T47D (cell line): ENCODE results near the gene TAF5.

Source experiments
- DNase-seq, 2 experiments: peaks; one replicate each; pipeline versions ENCODE4 v3.0.0 to v3.0.0-alpha.2; 2011 to 2012; ENCODE audit warnings: low read depth in 1 of 2, low spot score in 1 of 2
- JUND ChIP-seq: IDR thresholded peaks from 2 replicates; pipeline ENCODE4 v1.6.1; 2012; ENCODE audit warnings: low read depth
- in situ Hi-C: cut with HindIII; loops from 2 replicates; pipeline ENCODE4 v1.10.0; 2016; ENCODE audit warnings: low sequenced_read_pairs, low pct_unique_long_range_greater_than_20kb

Gene TAF5

DNA sequence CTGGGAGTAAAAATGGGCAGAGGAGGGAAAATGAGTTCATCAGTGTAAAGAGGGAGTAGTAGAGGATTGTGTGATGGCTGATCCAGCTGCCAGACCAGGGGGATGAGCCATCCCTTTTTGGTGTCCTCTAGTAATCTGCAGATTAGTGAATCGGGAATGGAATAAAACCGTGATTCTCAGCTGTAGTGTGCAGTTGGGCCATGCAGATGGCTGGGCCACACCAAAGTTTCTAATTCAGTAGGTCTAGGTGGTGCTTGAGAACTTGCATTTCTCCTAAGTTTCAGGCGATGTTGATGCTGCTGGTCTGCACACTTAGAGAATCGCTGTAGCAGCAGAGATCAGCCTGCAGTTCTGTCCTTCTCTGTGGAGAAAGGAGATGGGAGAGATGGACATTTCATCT, 51.3 kb downstream of the TAF5 start:
- TF ChIP-seq JUND, result no peak
- in situ Hi-C loops, result no loop called here
- no peak for DNase-seq

DNA sequence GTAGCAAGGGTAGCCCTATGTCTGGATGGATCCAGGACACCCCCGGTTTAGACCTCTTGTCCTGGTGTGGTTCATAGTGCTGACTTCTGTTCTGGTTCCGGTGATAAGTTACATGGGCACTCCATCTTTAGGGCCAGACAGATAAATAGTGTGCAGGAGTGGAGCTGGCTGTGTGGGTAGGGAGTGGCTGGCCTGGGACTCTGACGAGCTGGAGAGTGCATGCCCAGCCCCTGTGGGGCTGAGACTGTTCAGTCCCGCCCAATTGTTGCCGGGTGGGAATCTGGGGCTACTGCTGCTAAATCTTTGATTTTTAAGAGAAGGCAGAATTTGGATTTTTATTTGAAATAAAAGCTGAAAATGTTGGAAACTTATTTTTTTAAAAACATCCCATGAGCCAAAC, 56.0 kb downstream of the TAF5 start:
- TF ChIP-seq JUND, result no peak
- DNase-seq, result no peak
- in situ Hi-C loops, result no loop called here

DNA sequence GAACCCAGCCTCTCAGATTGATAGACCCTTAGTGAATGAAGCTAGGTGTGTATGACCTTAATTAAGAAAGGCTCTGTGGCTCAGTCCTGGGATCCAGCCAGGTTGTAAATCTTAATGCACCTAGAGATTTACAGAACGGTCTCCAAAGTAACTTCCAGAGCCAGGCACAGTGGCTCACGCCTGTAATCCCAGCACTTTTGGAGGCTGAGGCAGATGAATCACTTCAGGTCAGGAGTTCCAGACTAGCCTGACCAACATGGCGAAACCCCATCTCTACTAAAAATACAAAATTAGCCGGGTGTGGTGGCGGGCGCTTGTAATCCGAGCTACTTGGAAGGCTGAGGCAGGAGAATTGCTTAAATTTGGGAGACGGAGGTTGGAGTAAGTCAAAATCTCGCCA, 60.1 kb downstream of the TAF5 start:
- no peak for DNase-seq
- in situ Hi-C loops, result no loop called here
- no peak for TF ChIP-seq JUND

DNA sequence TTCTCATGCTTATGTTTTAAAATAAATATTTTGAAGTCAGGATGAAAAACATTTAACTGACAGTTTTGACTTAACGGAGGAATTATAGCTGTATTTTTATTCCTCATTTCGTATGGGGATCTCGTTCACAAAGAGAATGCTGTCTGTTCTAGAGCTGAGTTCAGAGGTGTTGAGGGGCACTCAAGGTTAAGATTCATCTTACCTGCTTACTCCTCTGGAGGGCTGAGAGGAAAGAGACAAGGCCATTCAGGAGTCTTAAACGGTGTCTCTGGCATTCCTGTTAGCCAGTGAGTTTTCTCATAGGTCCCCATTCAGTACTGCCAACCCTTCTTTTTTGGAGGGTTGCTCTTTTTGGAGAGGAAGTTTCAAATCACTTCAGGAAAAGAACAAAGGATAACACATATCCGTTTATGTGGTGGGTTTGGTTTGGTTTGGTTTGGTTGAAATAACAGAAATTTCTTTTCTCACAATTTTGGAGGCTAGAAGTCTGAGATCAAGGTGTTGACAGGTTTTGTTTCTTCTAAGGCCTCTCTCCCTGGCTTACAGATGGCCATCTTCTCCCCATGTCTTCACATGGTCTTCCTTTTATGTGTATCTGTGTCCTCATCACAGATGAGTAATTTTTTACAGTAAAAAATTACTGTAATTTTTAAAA, 61.3 kb downstream of the TAF5 start:
- in situ Hi-C loops, result no loop called here

DNA sequence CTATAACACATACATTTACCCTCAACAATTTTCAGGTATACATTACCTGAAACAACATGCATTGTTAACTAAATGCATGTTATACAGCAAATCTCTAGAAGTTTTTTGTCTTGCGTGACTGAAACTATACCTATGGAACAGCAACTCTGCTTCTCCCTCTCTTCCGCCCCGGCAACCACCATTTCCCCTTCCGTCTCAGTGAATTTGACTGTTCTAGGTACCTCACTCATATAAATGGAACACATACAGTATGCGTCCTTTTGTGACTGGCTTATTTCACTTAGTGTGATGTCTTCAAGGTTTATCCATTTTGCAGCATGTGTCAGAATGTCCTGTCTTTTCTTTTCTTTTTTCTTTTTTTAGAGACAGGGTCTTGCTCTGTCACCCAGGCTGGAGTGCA, 61.9 kb downstream of the TAF5 start:
- TF ChIP-seq JUND, result no peak
- DNase-seq, result no peak
- in situ Hi-C loops, result no loop called here

More for the DNA sequence above, 61.3 kb downstream of the TAF5 start:
- DNase-seq, result no peak
- TF ChIP-seq JUND, result no peak

DNA sequence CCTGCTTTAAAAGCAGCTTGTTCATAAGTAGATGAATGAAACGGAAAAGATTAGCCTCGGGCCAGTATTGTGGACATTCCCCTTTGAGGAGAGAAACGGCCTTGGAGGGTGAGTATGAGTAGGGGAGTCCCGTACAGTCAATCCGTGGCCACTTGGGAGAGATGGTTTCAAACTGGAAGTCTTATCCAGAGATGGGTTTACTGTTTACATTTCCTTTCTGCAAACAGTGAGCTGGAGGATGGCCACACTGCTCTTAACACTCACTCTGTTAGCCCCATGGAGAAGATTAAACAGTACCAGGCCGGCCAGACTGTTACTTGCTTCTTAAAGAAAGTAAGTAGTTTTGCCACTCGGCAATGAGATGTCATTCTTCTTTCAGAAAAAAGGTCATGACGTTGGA, 64.1 kb downstream of the TAF5 start:
- in situ Hi-C loops, result no loop called here
- DNase-seq, result no peak
- TF ChIP-seq JUND, result no peak

DNA sequence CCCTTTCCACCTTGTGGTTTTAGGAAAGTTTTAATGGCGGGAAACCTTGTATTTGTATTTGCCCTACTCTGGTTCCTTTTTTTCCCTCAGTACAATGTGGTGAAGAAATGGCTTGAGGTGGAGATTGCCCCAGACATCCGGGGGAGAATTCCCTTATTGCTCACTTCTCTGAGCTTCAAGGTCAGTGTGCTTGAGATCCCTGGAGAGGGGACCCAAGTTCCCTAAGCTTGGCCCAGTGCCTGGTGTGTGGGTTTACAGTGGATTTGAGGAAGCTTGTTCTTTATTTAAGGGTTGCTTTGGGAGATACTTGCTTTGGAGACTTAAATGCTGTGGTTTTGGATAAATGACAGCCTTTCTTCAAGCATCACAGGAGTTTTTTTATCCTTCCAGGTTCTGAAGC, 66.1 kb downstream of the TAF5 start:
- DNase-seq, result no peak
- in situ Hi-C loops, result no loop called here
- TF ChIP-seq JUND, result no peak
